Dendritic cell treated with granulocyte-macrophage colony-stimulating factor and Interleukin-4, amounts not matched to agents 40 ng/mL and 50 ng/mL, for 4 days (primary cell): ENCODE data around the gene HYAL2.

Experiments used
- H3K27ac Mint-ChIP-seq: one replicate; pipeline ENCODE4 v1.8.0; 2022; ENCODE audit warnings: mild to moderate bottlenecking, mixed read lengths
- H3K27me3 Mint-ChIP-seq: one replicate; pipeline ENCODE4 v1.8.0; 2022; ENCODE audit warnings: mild to moderate bottlenecking, mixed read lengths
- H3K36me3 Mint-ChIP-seq: one replicate; pipeline ENCODE4 v1.8.0; 2022; ENCODE audit warnings: low read depth, mixed read lengths
- H3K4me1 Mint-ChIP-seq: one replicate; pipeline ENCODE4 v1.8.0; 2022; ENCODE audit warnings: low read depth, mixed read lengths
- H3K4me3 Mint-ChIP-seq: one replicate; pipeline ENCODE4 v1.8.0; 2022; ENCODE audit warnings: mild to moderate bottlenecking, moderate library complexity, mixed read lengths
- H3K9me3 Mint-ChIP-seq: one replicate; pipeline ENCODE4 v1.8.0; 2022; ENCODE audit warnings: mixed read lengths
- intact Hi-C: fragments of 100-400 bp; cut with micrococcal nuclease; formaldehyde crosslinking; loops from one replicate; pipeline ENCODE4 v1.15.0; 2022

Gene HYAL2

GRCh38 chr3:50355829-50356552 lies 33.4 kb upstream of the HYAL2 start:
- peak overlapping the region; percentile 40 for H3K4me3 Mint-ChIP-seq
- H3K36me3 Mint-ChIP-seq = peaks cover 86% of the 10 kb centered on the region
- peaks cover 75% of the 10 kb centered on the region for H3K4me1 Mint-ChIP-seq
- H3K27me3 Mint-ChIP-seq = no peaks in the 10 kb centered on the region
- H3K9me3 Mint-ChIP-seq = no peaks in the 10 kb centered on the region
- H3K27ac Mint-ChIP-seq = no peak overlapping the region
- intact Hi-C loops = no loop called here

DNA sequence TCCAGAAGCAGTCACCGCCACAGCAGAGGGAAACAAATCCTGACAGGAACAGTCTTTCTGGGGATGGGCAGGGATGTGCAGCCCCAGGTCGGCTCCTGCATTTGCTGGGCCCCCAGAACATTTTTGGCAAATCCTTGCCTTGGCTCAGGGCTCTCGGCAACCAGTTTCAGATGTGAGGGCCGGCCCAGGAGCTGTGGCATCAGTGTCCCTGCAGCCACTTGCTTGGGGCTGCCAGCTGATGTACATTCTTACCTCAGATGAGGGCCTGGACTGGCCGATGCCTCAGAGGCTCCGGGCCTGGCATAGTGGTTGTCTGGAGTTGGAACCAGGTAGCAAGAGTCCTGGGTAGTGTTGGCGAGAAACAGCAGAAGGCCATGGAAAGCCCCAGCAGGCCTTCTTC lies 32.3 kb upstream of the HYAL2 start:
- Mint-ChIP-seq H3K27ac (no peak overlapping the region), H3K27me3 (no peaks in the 10 kb centered on the region), H3K4me3 (no peak overlapping the region), H3K4me1 (peaks cover 83% of the 10 kb centered on the region), H3K9me3 (no peaks in the 10 kb centered on the region), H3K36me3 (peaks cover 91% of the 10 kb centered on the region)
- intact Hi-C loops = no loop called here

DNA sequence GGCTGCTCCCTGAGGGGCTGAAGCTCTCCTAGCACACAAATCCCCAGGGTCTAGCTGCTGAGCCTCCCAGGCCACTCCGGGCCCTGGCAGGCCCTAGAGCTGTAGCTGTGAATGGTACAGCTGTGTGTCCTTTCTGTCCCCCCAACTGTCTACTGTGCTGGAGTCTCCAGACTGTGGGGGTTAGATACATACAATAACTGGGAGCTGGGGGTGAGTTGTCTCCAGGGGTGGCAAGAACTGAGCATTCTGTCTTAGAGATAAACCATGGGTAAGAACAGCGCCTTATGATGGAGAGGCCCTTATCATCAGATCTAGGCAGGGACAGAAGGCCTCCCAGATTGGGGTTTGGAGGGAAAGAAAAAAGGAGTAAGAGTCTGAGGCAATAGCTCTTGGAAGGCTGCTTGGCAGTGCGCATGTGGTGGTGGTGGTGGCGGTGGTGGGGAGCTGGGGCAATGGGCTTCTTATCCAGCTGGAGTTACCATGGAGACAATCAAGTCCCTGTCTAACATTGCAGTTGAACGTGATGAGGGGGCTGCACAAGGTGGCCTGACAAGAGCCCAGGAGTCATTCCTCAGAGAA lies 31.7 kb upstream of the HYAL2 start:
- intact Hi-C loops = no loop called here
- Mint-ChIP-seq H3K27ac (peak overlapping the region; percentile 30), H3K4me3 (no peak overlapping the region), H3K4me1 (peaks cover 84% of the 10 kb centered on the region), H3K27me3 (no peaks in the 10 kb centered on the region), H3K9me3 (no peaks in the 10 kb centered on the region), H3K36me3 (peaks cover 90% of the 10 kb centered on the region)

GRCh38 chr3:50353245-50354004 lies 30.9 kb upstream of the HYAL2 start:
- H3K4me3 Mint-ChIP-seq = no peak overlapping the region
- H3K27me3 Mint-ChIP-seq = no peaks in the 10 kb centered on the region
- H3K4me1 Mint-ChIP-seq = peaks cover 88% of the 10 kb centered on the region
- H3K27ac Mint-ChIP-seq = peak overlapping the region; percentile 52
- intact Hi-C loops = no loop called here
- peaks cover 90% of the 10 kb centered on the region for H3K36me3 Mint-ChIP-seq
- H3K9me3 Mint-ChIP-seq = no peaks in the 10 kb centered on the region

- Mint-ChIP-seq H3K4me1 (peaks cover 88% of the 10 kb centered on the region), H3K27ac (peak overlapping the region; percentile 52), H3K27me3 (no peaks in the 10 kb centered on the region), H3K4me3 (no peak overlapping the region), H3K9me3 (no peaks in the 10 kb centered on the region), H3K36me3 (peaks cover 90% of the 10 kb centered on the region)
- intact Hi-C loops = no loop called here
Observed at GRCh38 chr3:50352781-50353180, 30.2 kb upstream of the HYAL2 start.

DNA sequence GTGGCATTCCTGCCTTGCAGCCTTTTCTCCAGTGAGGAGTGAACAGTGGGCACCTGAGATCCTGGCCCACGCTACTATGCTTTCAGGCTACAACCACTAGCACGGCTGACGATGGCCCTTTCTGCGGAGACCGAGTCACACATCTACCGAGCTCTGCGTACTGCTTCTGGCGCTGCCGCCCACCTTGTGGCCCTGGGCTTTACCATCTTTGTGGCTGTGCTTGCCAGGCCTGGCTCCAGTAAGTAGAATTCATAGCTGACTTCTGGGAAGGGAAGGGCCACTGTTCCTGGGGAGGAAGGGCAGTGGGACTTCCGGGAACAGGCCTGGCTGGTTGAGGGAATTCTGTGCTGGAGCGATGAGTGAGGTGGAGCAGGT lies 28.8 kb upstream of the HYAL2 start:
- Mint-ChIP-seq H3K27ac (peak overlapping the region; percentile 93), H3K36me3 (peaks cover 79% of the 10 kb centered on the region), H3K4me3 (peak overlapping the region; percentile 90), H3K9me3 (no peaks in the 10 kb centered on the region), H3K27me3 (no peaks in the 10 kb centered on the region), H3K4me1 (peaks cover 84% of the 10 kb centered on the region)
- intact Hi-C loops = loop anchor here (1.0 kb wide), 1 partner anchor 8 kb away; the partner anchor contains the start of gene TMEM115

DNA sequence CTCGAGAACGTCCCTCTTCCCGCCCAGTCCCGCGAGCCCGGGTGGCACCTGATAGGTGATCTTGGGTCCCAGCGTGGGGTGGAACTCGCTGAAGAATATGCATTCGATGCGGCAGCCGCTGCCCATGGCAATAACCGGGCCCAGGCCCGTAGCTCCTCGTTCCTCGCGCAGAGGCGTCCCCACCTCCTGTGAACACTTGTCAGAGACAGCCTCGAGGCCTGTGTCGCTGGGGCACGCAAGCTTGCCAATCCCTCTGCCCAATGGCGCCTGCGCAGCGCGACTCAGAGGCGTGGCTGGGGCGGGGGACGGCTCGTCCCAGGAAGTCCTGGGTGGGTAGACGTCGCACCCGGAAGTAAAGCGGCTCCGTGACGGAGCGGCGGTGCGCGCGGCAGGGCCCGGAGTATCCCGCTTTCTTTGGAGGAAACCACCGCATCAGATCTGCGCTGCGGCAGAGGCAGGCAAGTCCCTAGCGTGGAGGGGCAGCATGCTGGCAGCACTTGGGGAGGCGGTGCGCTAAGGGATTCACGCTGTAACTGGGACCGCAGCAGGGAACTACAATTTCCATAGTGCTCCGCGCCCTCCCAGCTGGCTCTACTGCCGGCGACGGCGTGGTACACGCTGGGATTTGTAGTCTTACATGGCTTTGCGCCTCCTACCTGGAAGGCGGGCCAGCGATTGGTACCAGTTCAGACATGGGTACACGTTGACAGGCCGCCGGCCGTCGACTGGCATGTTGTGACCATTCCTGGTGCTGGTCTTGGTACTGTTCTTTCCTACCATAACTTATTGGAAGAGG lies 28.2 kb upstream of the HYAL2 start, which contains the start of the genes CYB561D2 and NPRL2:
TSS of gene CYB561D2 (plus strand) at position 336 of the 796 bp plus-strand sequence. CDS start 572 bp downstream, outside the sequence.
TSS of gene NPRL2 (minus strand) at position 249 of the 796 bp plus-strand sequence. CDS start at position 126, 123 bp downstream.
- intact Hi-C loops = loop anchor here (1.0 kb wide), 1 partner anchor 9 kb away; the partner anchor contains the start of gene TMEM115
- no peaks in the 10 kb centered on the region for H3K27me3 Mint-ChIP-seq
- H3K36me3 Mint-ChIP-seq = peaks cover 73% of the 10 kb centered on the region
- H3K4me3 Mint-ChIP-seq = peak within 1 kb of the TSS; percentile 90
- H3K4me1 Mint-ChIP-seq = peaks cover 84% of the 10 kb centered on the region
- peak within 1 kb of the TSS; percentile 93 for H3K27ac Mint-ChIP-seq
- H3K9me3 Mint-ChIP-seq = no peaks in the 10 kb centered on the region

DNA sequence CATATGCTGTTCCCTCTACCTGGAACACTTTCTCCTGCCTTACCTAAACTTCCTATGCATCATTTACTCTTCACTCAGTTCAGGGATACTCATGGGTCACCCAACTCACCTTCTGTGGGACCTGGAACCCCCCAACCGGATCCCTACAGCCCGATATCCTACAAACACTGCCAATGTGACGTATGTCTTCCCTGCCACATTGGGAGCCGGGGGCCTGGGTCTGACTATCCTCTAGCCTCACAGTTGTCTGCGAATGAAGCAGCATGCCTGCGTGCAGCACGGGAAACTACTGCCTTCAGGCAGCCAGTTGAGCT lies 27.6 kb upstream of the HYAL2 start:
- Mint-ChIP-seq H3K9me3 (no peaks in the 10 kb centered on the region), H3K27ac (peak overlapping the region; percentile 93), H3K36me3 (peaks cover 68% of the 10 kb centered on the region), H3K27me3 (no peaks in the 10 kb centered on the region), H3K4me3 (peak overlapping the region; percentile 90), H3K4me1 (peaks cover 84% of the 10 kb centered on the region)
- intact Hi-C loops = no loop called here

DNA sequence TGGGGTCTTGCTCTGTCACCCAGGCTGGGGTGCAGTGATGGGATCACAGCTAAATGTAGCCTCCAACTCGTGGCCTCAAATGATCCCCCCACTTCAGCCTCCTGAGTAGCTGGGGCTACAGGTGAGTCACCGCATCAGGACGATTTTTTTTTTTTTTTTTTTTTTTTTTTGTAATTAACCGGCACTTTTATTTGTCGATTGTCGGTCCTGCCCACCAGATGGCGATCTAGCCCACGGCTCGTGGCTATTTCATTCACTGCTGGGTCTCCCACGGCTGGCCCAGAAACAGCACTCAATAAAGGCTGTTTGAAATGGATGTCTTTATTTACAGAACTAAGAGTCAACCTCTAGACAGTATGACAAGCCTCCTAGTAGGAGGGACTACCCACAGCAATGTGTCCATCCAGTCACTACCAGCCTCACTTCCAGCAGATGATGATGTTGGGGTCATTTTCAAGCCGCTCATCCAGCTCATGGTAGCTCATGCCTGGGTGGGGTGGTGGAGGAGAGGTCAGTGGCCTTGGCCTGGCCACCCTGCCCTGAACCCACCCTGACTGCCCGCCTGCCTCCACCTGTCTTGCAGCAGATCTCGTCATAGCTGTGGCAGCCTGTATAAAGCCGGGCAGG lies 24.8 kb upstream of the HYAL2 start:
- H3K36me3 Mint-ChIP-seq = peaks cover 39% of the 10 kb centered on the region
- no peaks in the 10 kb centered on the region for H3K9me3 Mint-ChIP-seq
- no peaks in the 10 kb centered on the region for H3K27me3 Mint-ChIP-seq
- H3K4me3 Mint-ChIP-seq = no peak overlapping the region
- peaks cover 89% of the 10 kb centered on the region for H3K4me1 Mint-ChIP-seq
- no peak overlapping the region for H3K27ac Mint-ChIP-seq
- intact Hi-C loops = loop anchor here (1.0 to 5.0 kb wide), 3 partner anchors 90 to 265 kb away; partner anchors contain the start of gene CISH

GRCh38 chr3:50345586-50346234 lies 23.2 kb upstream of the HYAL2 start, which contains the start of gene ZMYND10:
ZMYND10 (minus strand) TSS chr3:50345732; CDS start chr3:50345579, 153 bp downstream.
- Mint-ChIP-seq H3K27ac (peak within 1 kb of the TSS; percentile 85), H3K9me3 (no peaks in the 10 kb centered on the region), H3K36me3 (peaks cover 23% of the 10 kb centered on the region), H3K4me3 (peak within 1 kb of the TSS; percentile 88), H3K4me1 (peaks cover 88% of the 10 kb centered on the region), H3K27me3 (no peaks in the 10 kb centered on the region)
- intact Hi-C loops = loop anchor here (5.0 kb wide), 2 partner anchors 92 to 267 kb away; partner anchors contain the start of gene CISH

DNA sequence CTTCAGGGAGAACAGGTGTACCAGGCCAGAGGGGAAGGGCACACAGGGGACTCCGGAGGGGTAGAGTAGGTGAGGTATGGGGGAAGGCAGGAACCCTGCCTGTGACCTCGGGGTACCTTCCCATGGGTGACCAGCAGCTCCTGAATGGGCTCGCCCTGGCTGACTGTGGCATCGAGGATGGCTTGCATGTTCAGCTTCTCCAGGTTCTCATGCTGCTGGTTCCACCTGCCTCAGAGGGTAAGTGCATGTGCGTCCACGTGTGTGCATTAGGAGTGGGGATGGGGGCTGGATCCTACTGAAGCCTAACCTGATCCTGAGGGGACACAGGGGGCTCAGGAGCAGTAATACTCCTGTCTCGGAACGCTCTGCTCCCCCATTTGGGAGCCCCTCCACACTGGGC lies 22.5 kb upstream of the HYAL2 start:
- H3K36me3 Mint-ChIP-seq = peaks cover 28% of the 10 kb centered on the region

DNA sequence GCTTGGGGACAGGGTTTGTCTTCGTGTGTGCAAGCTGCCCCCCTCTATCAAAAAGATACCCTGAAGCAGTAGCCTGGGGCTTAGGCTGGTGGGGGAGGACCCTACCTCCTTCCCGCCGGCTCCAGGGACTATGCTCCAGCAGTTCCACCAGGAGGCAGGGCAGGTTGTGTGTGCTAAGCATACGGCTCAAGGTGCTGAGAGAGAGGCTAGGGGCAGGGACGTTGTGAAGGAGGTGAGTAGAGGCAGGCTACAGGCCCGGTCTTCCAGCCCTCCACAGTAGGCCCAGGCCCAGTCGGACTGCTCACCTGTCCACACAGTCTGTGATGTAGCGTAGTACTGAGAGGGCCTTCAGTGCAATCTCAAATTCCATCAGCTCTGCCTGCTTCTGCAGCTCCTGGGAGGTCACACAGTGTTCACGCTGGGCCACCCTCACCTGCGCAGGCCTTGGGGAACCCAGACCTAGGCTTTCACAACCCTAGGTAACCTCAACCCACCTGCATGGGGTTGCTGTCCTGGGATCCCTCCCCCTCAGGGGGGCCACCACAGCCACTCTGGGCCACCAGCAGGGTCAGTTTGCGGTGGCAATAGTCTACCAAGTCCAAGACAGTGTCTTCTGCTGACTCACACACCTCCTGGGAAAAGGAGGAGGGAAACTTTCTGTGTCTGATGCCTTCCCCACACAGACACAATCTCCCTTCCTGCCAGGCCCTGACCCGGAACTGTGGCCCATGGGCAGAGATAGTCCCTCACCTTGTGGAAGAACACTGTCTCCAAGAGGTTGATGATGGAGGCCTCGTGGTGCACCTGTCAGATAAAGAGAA lies 20.5 kb upstream of the HYAL2 start:
- peaks cover 31% of the 10 kb centered on the region for H3K36me3 Mint-ChIP-seq
- H3K27me3 Mint-ChIP-seq = no peaks in the 10 kb centered on the region
- intact Hi-C loops = no loop called here
- H3K4me1 Mint-ChIP-seq = peaks cover 76% of the 10 kb centered on the region
- no peak overlapping the region for H3K4me3 Mint-ChIP-seq
- H3K9me3 Mint-ChIP-seq = no peaks in the 10 kb centered on the region
- peak overlapping the region; percentile 17 for H3K27ac Mint-ChIP-seq

More for the DNA sequence above, 22.5 kb upstream of the HYAL2 start:
- Mint-ChIP-seq H3K4me1 (peaks cover 82% of the 10 kb centered on the region), H3K4me3 (peak overlapping the region; percentile 88), H3K27ac (peak overlapping the region; percentile 85), H3K27me3 (no peaks in the 10 kb centered on the region), H3K9me3 (no peaks in the 10 kb centered on the region)
- intact Hi-C loops = loop anchor here (5.0 kb wide), 2 partner anchors 92 to 267 kb away; partner anchors contain the start of gene CISH
